IMR-90 (cell line): ENCODE measurements around the gene MPZL1. TPM values are rescaled to one million over a fixed set of nuclear protein-coding genes. Genes with fewer than 3 reads are reported as not detected.
A peak's percentile ranks its signal among the peaks of the same experiment; 100 is the strongest.

Experiments used
- ATAC-seq: fragments of 200-7000 bp; cut with Tn5 transposase; 2 replicates; pipeline ENCODE4 v1.9.1; 2020; ENCODE audit warnings: low read depth, mild to moderate bottlenecking, moderate library complexity
- BruUV-seq: library from RNA; stranded (reverse); fragments of 400-500 nt; replicated peaks from 2 replicates; lab custom pipeline; 2021; lab: Mats Ljungman, UMichigan
- CTCF ChIA-PET: fragments of 300-600 bp; formaldehyde crosslinking; extraction: SDS; loops from one replicate; lab custom pipeline; 2021; ENCODE audit warnings: antibody characterized with exemption; lab: Yijun Ruan, JAX
- POLR2A ChIA-PET: fragments of 300-600 bp; sonication (Branson Sonifier 250); formaldehyde crosslinking; loops from one replicate; lab custom pipeline; 2022; ENCODE audit warnings: antibody characterized with exemption; ENCODE audit not compliant: unreplicated experiment; lab: Charles Lee
- DNase-seq: peaks from one replicate; pipeline ENCODE4 v3.0.0; 2013
- H2AFZ ChIP-seq: replicated peaks from 2 replicates; pipeline ENCODE3; 2013; ENCODE audit warnings: low read length, mild to moderate bottlenecking; ENCODE audit not compliant: poor library complexity
- H2AK5ac ChIP-seq: 2 replicates; pipeline ENCODE4 v1.6.1; 2013; ENCODE audit warnings: low read depth, low read length, inconsistent platforms
- H2AK9ac ChIP-seq: replicated peaks from 2 replicates; pipeline ENCODE3; 2013; ENCODE audit warnings: mild to moderate bottlenecking, low read depth, low read length, moderate library complexity; ENCODE audit not compliant: poor library complexity
- H2BK120ac ChIP-seq: 2 replicates; pipeline ENCODE4 v1.6.1; 2013; ENCODE audit warnings: low read depth, low read length, inconsistent platforms
- H2BK15ac ChIP-seq: 3 replicates; pipeline ENCODE4 v1.6.1; 2013; ENCODE audit warnings: low read depth, low read length, inconsistent platforms
- H2BK20ac ChIP-seq: 2 replicates; pipeline ENCODE4 v1.6.1; 2013; ENCODE audit warnings: low read depth, mild to moderate bottlenecking, inconsistent platforms, low read length, moderate library complexity
- H2BK5ac ChIP-seq: 2 replicates; pipeline ENCODE4 v1.6.1; 2013; ENCODE audit warnings: mild to moderate bottlenecking, low read depth, low read length, inconsistent platforms; ENCODE audit not compliant: poor library complexity, severe bottlenecking
- H3K14ac ChIP-seq: replicated peaks from 2 replicates; pipeline ENCODE4 v1.6.1; 2013; ENCODE audit warnings: low read depth, low read length, inconsistent platforms
- H3K18ac ChIP-seq: 2 replicates; pipeline ENCODE4 v1.6.1; 2013; ENCODE audit warnings: low read depth, low read length, control low read depth
- H3K23ac ChIP-seq: 2 replicates; pipeline ENCODE4 v1.6.1; 2013; ENCODE audit warnings: low read depth, low read length, inconsistent platforms
- H3K27ac ChIP-seq: 2 replicates; pipeline ENCODE4 v1.5.1; 2013; ENCODE audit warnings: mild to moderate bottlenecking, control low read depth, low read length; ENCODE audit not compliant: insufficient read depth
- H3K27me3 ChIP-seq: 2 replicates; pipeline ENCODE4 v1.6.1; 2013; ENCODE audit warnings: low read length; ENCODE audit not compliant: control insufficient read depth, insufficient read depth
- H3K36me3 ChIP-seq: 2 replicates; pipeline ENCODE4 v1.6.1; 2013; ENCODE audit warnings: low read length, mixed read lengths; ENCODE audit not compliant: control insufficient read depth, insufficient read depth
- H3K4ac ChIP-seq: 2 replicates; pipeline ENCODE4 v1.6.1; 2013; ENCODE audit warnings: low read depth, low read length, inconsistent platforms
- H3K4me1 ChIP-seq: 2 replicates; pipeline ENCODE4 v1.6.1; 2013; ENCODE audit warnings: low read length, mixed read lengths; ENCODE audit not compliant: control insufficient read depth, insufficient read depth
- H3K4me2 ChIP-seq: 2 replicates; pipeline ENCODE4 v1.6.1; 2013; ENCODE audit warnings: low read depth, mild to moderate bottlenecking, control low read depth, low read length, moderate library complexity
- H3K4me3 ChIP-seq: 2 replicates; pipeline ENCODE4 v1.5.1; 2013; ENCODE audit warnings: low read depth, mild to moderate bottlenecking, control low read depth, low read length, moderate library complexity; ENCODE audit not compliant: insufficient read depth
- H3K56ac ChIP-seq: 2 replicates; pipeline ENCODE4 v1.6.1; 2013; ENCODE audit warnings: low read length, inconsistent platforms; ENCODE audit not compliant: insufficient read depth; ENCODE audit errors: extremely low read depth
- H3K79me1 ChIP-seq, 2 experiments: 2 replicates each; pipeline ENCODE4 v1.6.1; 2013; ENCODE audit warnings: low read length in 2 of 2, inconsistent platforms in 1 of 2, low read depth in 1 of 2
- H3K9ac ChIP-seq: 2 replicates; pipeline ENCODE4 v1.6.1; 2013; ENCODE audit warnings: low read depth, low read length, control low read depth
- H3K9me1 ChIP-seq: 2 replicates; pipeline ENCODE4 v1.6.1; 2013; ENCODE audit warnings: low read length, inconsistent platforms; ENCODE audit not compliant: insufficient read depth
- H3K9me3 ChIP-seq: 2 replicates; pipeline ENCODE4 v1.6.1; 2013; ENCODE audit warnings: low read length; ENCODE audit not compliant: control insufficient read depth, insufficient read depth
- H4K20me1 ChIP-seq: 2 replicates; pipeline ENCODE4 v1.6.1; 2013; ENCODE audit warnings: low read length, inconsistent platforms; ENCODE audit not compliant: insufficient read depth
- H4K5ac ChIP-seq: 2 replicates; pipeline ENCODE4 v1.6.1; 2013; ENCODE audit warnings: mild to moderate bottlenecking, low read depth, low read length, control low read depth
- H4K8ac ChIP-seq, 2 experiments: 2 replicates each; pipeline ENCODE4 v1.6.1; 2013; ENCODE audit warnings: low read depth in 2 of 2, low read length in 2 of 2, control low read depth in 1 of 2, inconsistent platforms in 1 of 2
- H4K91ac ChIP-seq: 2 replicates; pipeline ENCODE4 v1.6.1; 2013; ENCODE audit warnings: low read depth, low read length, inconsistent platforms; ENCODE audit not compliant: insufficient read depth
- RFX5 ChIP-seq: IDR thresholded peaks from 2 replicates; pipeline ENCODE4 v1.8.0; 2012; ENCODE audit warnings: low read depth, mild to moderate bottlenecking, low read length, moderate library complexity
- WGBS, 2 experiments: methylation state at CpG; one replicate each; pipeline versions ENCODE4 v1.1.5 to v1.1.7; 2013; ENCODE audit warnings: missing lambda C conversion rate in 2 of 2; ENCODE audit not compliant: insufficient read length in 1 of 2; ENCODE audit errors: extremely low coverage in 2 of 2; 5-methylcytosine and 5-hydroxymethylcytosine counted together
- dilution Hi-C: fragments of 300-500 bp; cut with HindIII; formaldehyde crosslinking; loops from one replicate; pipeline ENCODE4 v1.14.3; 2018; ENCODE audit warnings: low sequenced_read_pairs; ENCODE audit not compliant: unreplicated experiment
- in situ Hi-C: fragments of 300-500 bp; cut with MboI; formaldehyde crosslinking; loops from 3 replicates; pipeline ENCODE4 v1.14.3; 2019; ENCODE audit warnings: low sequenced_read_pairs, inconsistent platforms, mixed read lengths
- intact Hi-C: fragments of 100-400 bp; cut with micrococcal nuclease; formaldehyde crosslinking; loops from 2 replicates; pipeline ENCODE4 v1.10.0; 2022
- polyA plus RNA-seq, 3 experiments: library from polyadenylated mRNA; depleted of rRNA; stranded (reverse); fragments of >200 nt; gene quantifications; 2 replicates each; pipeline ENCODE4 v1.2.3, GENCODE V29; 2012; ENCODE audit warnings: low replicate concordance in 1 of 3
- total RNA-seq: library from RNA; depleted of rRNA; stranded (reverse); fragments of >200 nt; gene quantifications from 2 replicates; pipeline ENCODE4 v1.2.3, GENCODE V29; 2012
- TF ChIP-seq, protein P1 (sequence below): fragments of 150-350 bp; IDR thresholded peaks from 2 replicates; pipeline ENCODE4 v1.6.1; 2016; ENCODE audit warnings: low read depth, mild to moderate bottlenecking, low read length, moderate library complexity, borderline replicate concordance

The MPZL1 gene
- total and polyA plus RNA-seq, 2 of the 4 experiments (the other 2 are of a cell fraction): 55.3 to 87.3 TPM

DNA sequence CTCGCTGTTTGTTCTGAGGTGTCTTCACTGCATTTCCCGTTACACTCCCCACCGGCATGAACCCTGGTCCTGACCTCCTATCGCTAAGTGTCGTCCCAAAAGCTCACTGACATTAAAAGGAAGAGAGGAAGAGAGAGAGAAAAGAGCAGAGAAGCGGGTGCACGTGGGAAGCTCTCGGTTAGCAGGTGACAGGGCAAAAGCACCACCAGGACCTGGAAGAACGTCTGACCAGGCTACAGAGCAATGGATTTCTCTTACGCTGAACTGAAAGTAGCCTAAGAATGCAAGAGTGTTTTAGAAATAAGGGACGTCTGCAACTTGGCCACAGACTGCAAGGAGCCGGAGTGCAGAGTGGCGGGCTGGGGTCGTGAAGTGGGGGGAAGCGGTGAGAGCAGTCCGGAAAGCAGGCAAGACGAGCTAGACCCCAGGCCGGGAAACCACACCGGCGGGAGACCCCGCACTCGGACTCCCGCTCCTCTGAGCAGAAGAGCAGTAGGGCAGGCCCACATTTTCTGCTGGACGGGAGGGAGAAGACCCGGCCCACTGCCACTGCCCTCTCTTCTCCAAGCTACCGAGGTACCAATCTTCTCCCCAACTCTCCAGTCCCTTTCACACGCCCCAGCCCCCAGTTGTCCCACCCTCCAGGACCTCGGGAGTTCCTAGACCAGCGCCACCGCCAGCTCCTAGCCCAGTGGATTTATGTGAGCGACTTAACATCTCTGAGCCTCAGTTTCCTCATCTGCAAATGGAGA is 8.3 kb upstream of the MPZL1 start:
- ChIA-PET POLR2A (interaction anchor here (0.6 kb wide), 4 partner anchors 84 to 605 kb away, joined by 3 to 7 read pairs (median 4); partner anchors contain the start of genes DCAF6 and MPC2), CTCF (no interaction called here)
- Histone ChIP-seq H3K14ac (0 out of 2 replicates have a peak overlapping the region, but pooled peaks have one; percentile 24), H2AK9ac (peak overlapping the region; percentile 7), H4K20me1 (no peaks in the 10 kb centered on the region), H3K9ac (peak overlapping the region; percentile 56; the same call in 1 of the 2 replicates), H3K27me3 (peaks cover 9% of the 10 kb centered on the region), H4K5ac (no peak overlapping the region), H2AFZ (peak overlapping the region; percentile 97), H3K56ac (no peak overlapping the region), H3K4ac (0 out of 2 replicates have a peak overlapping the region, but pooled peaks have one; percentile 19), H3K18ac (no peak overlapping the region), H3K4me2 (peak overlapping the region; percentile 71), H3K36me3 (no peaks in the 10 kb centered on the region), H2AK5ac (no peak overlapping the region), H2BK20ac (no peak overlapping the region), H2BK120ac (no peak overlapping the region), H3K79me1 (no peaks in the 10 kb centered on the region), H2BK15ac (no peak overlapping the region), H3K9me3 (no peaks in the 10 kb centered on the region), H4K91ac (0 out of 2 replicates have a peak overlapping the region, but pooled peaks have one; percentile 4), H3K27ac (no peak overlapping the region), H3K4me3 (peak overlapping the region; percentile 53), H3K23ac (peak overlapping the region; percentile 19; the same call in 1 of the 2 replicates), H3K4me1 (no peaks in the 10 kb centered on the region), H2BK5ac (no peak overlapping the region), H3K9me1 (no peaks in the 10 kb centered on the region), H4K8ac (peak overlapping the region; percentile 27 to 77; a peak in 2 of 4 replicates)
- TF ChIP-seq, protein P1, sequence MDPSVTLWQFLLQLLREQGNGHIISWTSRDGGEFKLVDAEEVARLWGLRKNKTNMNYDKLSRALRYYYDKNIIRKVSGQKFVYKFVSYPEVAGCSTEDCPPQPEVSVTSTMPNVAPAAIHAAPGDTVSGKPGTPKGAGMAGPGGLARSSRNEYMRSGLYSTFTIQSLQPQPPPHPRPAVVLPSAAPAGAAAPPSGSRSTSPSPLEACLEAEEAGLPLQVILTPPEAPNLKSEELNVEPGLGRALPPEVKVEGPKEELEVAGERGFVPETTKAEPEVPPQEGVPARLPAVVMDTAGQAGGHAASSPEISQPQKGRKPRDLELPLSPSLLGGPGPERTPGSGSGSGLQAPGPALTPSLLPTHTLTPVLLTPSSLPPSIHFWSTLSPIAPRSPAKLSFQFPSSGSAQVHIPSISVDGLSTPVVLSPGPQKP: no peak
- TF ChIP-seq RFX5: no peak
- no TSS peak for BruUV-seq
- intact Hi-C loops: no loop called here
- DNase-seq (peak; percentile 24), ATAC-seq (no peak)
- in situ Hi-C loops: loop anchor here (10.0 kb wide), 1 partner anchor 371 kb away; no protein-coding TSS in a partner anchor
- 9% methylated on average over 5 of the region's 31 CpGs; no CpG with 5 or more reads in 1 of the 2 experiments for WGBS, 2 experiments
- dilution Hi-C loops: no loop called here
